Osteoblast (primary cell): ENCODE data around the gene JAK1. TPM values are rescaled to one million over a fixed set of nuclear protein-coding genes. Genes with fewer than 3 reads are reported as not detected.

Source experiments
- DNase-seq: peaks from one replicate; pipeline ENCODE4 v3.0.0; 2011; ENCODE audit warnings: low spot score, mixed read lengths; ENCODE audit not compliant: insufficient read length; ENCODE audit errors: missing footprints
- H2AFZ ChIP-seq: 2 replicates; pipeline ENCODE4 v1.6.0; 2011; ENCODE audit warnings: mild to moderate bottlenecking, low read length
- H3K27ac ChIP-seq: 2 replicates; pipeline ENCODE4 v1.5.1; 2011; ENCODE audit warnings: mild to moderate bottlenecking, low read depth, low read length, moderate library complexity
- H3K27me3 ChIP-seq: 2 replicates; pipeline ENCODE4 v1.6.0; 2012; ENCODE audit warnings: mild to moderate bottlenecking, control low read depth, inconsistent platforms, low read length, moderate library complexity; ENCODE audit not compliant: insufficient read depth
- H3K36me3 ChIP-seq: 2 replicates; pipeline ENCODE4 v1.5.1; 2011; ENCODE audit warnings: mild to moderate bottlenecking, low read length, control low read depth, moderate library complexity; ENCODE audit not compliant: insufficient read depth
- H3K4me1 ChIP-seq: 2 replicates; pipeline ENCODE4 v1.5.1; 2011; ENCODE audit warnings: mild to moderate bottlenecking, low read length, control low read depth, moderate library complexity; ENCODE audit not compliant: insufficient read depth
- H3K4me2 ChIP-seq: 2 replicates; pipeline ENCODE4 v1.6.0; 2011; ENCODE audit warnings: mild to moderate bottlenecking, low read length; ENCODE audit not compliant: insufficient read depth
- H3K4me3 ChIP-seq: fragments of 200-600 bp; sonication (generic); 3 replicates; pipeline ENCODE4 v1.5.1; 2012; ENCODE audit warnings: mild to moderate bottlenecking, low read length, inconsistent platforms; ENCODE audit not compliant: insufficient read depth
- H3K79me2 ChIP-seq: 2 replicates; pipeline ENCODE4 v1.6.0; 2012; ENCODE audit warnings: mild to moderate bottlenecking, low read length, control low read depth, inconsistent platforms; ENCODE audit not compliant: insufficient read depth
- H3K9me3 ChIP-seq: 2 replicates; pipeline ENCODE4 v1.5.1; 2011; ENCODE audit warnings: low read depth, low read length, control low read depth
- H4K20me1 ChIP-seq: 2 replicates; pipeline ENCODE4 v1.6.0; 2012; ENCODE audit warnings: mild to moderate bottlenecking, low read length, control low read depth; ENCODE audit not compliant: insufficient read depth
- total RNA-seq: library from RNA; depleted of rRNA; stranded (reverse); fragments of >200 nt; gene quantifications from 2 replicates; pipeline ENCODE4 v1.2.3, GENCODE V29; 2012
- TF ChIP-seq, protein P1 (sequence below): IDR thresholded peaks from 2 replicates; pipeline ENCODE4 v1.5.1; 2011; ENCODE audit warnings: mild to moderate bottlenecking, low read depth, low read length, moderate library complexity; ENCODE audit errors: extremely low read depth

Gene JAK1
- total RNA-seq, 1 donor, result 197 TPM

DNA sequence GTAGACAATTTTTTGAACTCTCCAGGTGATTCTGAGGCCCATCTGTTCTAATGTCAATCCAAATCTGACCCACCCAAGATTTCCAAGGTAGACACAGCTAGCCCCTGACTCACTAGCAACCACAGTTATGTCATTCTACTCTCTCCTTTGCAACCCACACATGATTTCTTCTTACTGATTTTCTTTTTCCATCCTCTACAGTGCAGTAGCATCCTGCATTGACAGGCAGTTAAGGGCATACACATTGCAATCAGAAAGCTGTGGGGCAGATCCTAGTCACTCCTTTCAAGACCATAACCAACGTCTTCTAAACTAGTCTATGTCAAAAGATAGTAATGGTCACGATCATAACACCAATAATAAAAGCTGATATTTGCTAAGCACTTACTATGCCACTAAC is 54.2 kb downstream of the JAK1 start:
- Histone ChIP-seq H2AFZ (no peak overlapping the region), H3K36me3 (no peaks in the 10 kb centered on the region), H3K4me1 (peaks cover 40% of the 10 kb centered on the region), H3K4me3 (no peak overlapping the region), H3K79me2 (peaks cover 84% of the 10 kb centered on the region), H4K20me1 (peaks cover 2% of the 10 kb centered on the region), H3K9me3 (no peaks in the 10 kb centered on the region), H3K27me3 (no peaks in the 10 kb centered on the region), H3K4me2 (no peak overlapping the region), H3K27ac (peak overlapping the region; percentile 63)
- DNase-seq, result no peak
- TF ChIP-seq, protein P1, sequence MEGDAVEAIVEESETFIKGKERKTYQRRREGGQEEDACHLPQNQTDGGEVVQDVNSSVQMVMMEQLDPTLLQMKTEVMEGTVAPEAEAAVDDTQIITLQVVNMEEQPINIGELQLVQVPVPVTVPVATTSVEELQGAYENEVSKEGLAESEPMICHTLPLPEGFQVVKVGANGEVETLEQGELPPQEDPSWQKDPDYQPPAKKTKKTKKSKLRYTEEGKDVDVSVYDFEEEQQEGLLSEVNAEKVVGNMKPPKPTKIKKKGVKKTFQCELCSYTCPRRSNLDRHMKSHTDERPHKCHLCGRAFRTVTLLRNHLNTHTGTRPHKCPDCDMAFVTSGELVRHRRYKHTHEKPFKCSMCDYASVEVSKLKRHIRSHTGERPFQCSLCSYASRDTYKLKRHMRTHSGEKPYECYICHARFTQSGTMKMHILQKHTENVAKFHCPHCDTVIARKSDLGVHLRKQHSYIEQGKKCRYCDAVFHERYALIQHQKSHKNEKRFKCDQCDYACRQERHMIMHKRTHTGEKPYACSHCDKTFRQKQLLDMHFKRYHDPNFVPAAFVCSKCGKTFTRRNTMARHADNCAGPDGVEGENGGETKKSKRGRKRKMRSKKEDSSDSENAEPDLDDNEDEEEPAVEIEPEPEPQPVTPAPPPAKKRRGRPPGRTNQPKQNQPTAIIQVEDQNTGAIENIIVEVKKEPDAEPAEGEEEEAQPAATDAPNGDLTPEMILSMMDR, result no peak

DNA sequence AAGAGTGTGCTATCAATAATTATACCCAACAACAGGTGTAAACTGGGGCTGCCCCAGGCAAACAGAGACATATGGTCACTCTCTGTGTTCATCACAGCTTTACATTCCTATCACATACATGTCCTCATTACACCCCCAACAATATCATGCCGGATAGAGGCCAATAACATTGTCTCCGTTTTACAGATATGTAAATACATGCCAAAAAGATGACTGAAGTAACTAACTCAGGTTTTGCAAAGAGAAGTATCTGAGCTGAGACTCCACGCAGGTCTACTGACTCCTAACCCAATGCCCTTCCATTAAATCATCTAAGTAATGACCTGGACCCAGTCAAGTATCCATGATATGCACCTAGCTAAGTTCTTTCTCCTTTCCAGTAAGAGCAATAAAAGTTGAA is 55.0 kb downstream of the JAK1 start:
- Histone ChIP-seq H3K27ac (peak overlapping the region; percentile 63), H4K20me1 (peaks cover 5% of the 10 kb centered on the region), H3K4me1 (peaks cover 37% of the 10 kb centered on the region)

DNA sequence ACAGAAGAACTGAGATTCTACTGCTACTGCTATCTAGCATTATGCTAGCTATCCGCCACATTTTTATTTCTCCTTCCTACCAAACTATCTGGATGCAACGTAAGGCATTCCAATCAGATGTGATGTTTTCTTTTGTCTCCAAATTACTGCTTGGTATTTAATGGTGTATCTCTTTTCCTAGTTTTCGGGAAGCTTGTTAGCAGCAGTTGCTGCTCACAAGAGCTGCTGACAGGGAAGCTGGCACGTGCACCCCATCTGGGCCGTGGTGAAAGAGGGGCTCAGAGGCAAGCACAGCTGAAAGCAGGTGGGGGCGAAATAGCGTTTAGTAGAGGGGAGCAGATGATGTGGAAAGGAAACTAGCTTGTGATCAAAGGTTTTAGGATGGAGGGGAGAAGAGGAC is 57.3 kb downstream of the JAK1 start:
- peaks cover 11% of the 10 kb centered on the region for H4K20me1 ChIP-seq
- no peaks in the 10 kb centered on the region for H3K36me3 ChIP-seq
- H3K9me3 ChIP-seq, result no peaks in the 10 kb centered on the region
- peaks cover 90% of the 10 kb centered on the region for H3K79me2 ChIP-seq
- no peak overlapping the region for H3K4me2 ChIP-seq
- H3K4me3 ChIP-seq, result no peak overlapping the region
- TF ChIP-seq, protein P1, result no peak
- DNase-seq, result no peak
- H3K27me3 ChIP-seq, result no peaks in the 10 kb centered on the region
- no peak overlapping the region for H2AFZ ChIP-seq
- peaks cover 28% of the 10 kb centered on the region for H3K4me1 ChIP-seq
- no peak overlapping the region for H3K27ac ChIP-seq

More for the DNA sequence above, 55.0 kb downstream of the JAK1 start:
- Histone ChIP-seq H3K79me2 (peaks cover 88% of the 10 kb centered on the region), H3K27me3 (no peaks in the 10 kb centered on the region), H3K9me3 (no peaks in the 10 kb centered on the region), H2AFZ (no peak overlapping the region), H3K36me3 (no peaks in the 10 kb centered on the region), H3K4me3 (no peak overlapping the region), H3K4me2 (peak overlapping the region; percentile 1)
- DNase-seq, result no peak
- TF ChIP-seq, protein P1, result no peak

DNA sequence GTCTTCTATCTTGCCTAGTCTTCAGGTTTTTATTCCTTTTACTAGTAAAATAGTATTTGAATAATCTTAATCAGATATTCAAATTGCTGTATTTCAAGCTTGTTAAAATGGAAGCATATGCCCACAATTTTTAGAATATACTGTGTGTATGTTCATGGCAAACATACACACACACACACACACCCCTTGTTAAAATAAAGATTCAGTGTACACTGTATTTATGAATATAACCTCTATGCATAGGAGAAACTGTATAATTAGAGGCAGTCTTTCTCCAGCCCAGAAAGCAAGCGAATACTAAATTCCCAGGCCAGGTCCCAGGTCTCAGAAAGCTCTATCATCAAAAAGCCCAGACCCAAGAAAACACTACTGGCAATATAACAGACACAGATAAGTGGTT is 57.8 kb downstream of the JAK1 start:
- no peak for DNase-seq
- Histone ChIP-seq H2AFZ (no peak overlapping the region), H4K20me1 (peaks cover 14% of the 10 kb centered on the region), H3K79me2 (peaks cover 89% of the 10 kb centered on the region), H3K36me3 (no peaks in the 10 kb centered on the region), H3K4me2 (no peak overlapping the region), H3K4me1 (peaks cover 28% of the 10 kb centered on the region), H3K27me3 (no peaks in the 10 kb centered on the region), H3K27ac (no peak overlapping the region), H3K4me3 (no peak overlapping the region), H3K9me3 (no peaks in the 10 kb centered on the region)
- TF ChIP-seq, protein P1, result no peak
